Measurements from ENCODE around the gene RPS18. TPM values are rescaled to one million over a fixed set of nuclear protein-coding genes. Genes with fewer than 3 reads are reported as not detected.

Gene RPS18
- total and polyA plus RNA-seq, 9 of the 15 experiments (the other 6 are each of a cell fraction or from before 2014, with no cell fraction given), result 5,023 to 17,516 (median 8,131) TPM

DNA sequence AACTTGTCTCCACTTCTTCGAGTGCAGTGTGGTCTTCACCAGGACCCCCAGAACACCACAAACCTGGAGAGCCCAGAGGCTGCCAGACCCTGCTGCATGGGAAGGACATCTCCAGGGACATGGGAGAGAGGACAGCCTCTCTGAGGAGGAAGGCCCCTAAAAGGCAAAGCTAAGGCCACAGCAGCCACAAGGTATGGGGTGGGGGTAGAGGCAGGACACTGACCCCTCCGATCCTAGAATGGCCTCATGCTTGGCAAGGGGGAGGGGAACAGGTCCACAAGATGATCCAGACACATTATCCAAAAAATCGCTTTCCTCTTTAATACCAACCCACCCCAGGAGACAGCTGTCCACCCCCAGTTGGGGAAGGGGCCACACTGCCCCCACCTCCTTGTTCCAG lies 6.9 kb downstream of the RPS18 start:
- intact Hi-C loops (cut with micrococcal nuclease) (loop anchor here (10.0 kb wide), 1 partner anchor 296 kb away; no protein-coding TSS in a partner anchor), in situ Hi-C loops (cut with MboI) (loop anchor here (10.0 kb wide), 1 partner anchor 126 kb away; no protein-coding TSS in a partner anchor)
- POLR2A ChIA-PET, result interaction anchor here (1.0 to 8.1 kb wide), 4 partner anchors 11 to 38 kb away, joined by 3 to 90 read pairs (median 14); partner anchors contain the start of genes PFDN6, RGL2 and WDR46
- BruUV-seq (replicated peaks), result no TSS peak
- FAIRE-seq, result no peak
- peaks cover 27% of the 10 kb centered on the region for H3K79me2 ChIP-seq (ENCODE audit: control insufficient read depth, insufficient read depth, low read length)
- no peaks in the 10 kb centered on the region for H3K9me1 ChIP-seq (ENCODE audit: control insufficient read depth, insufficient read depth, low read length)
- peaks cover 30% of the 10 kb centered on the region for H4K20me1 ChIP-seq (replicated peaks; ENCODE audit: control insufficient read depth, insufficient read depth, low read length)
- H2AFZ ChIP-seq (ENCODE audit: low read depth, low read length), result no peak overlapping the region
- no peaks in the 10 kb centered on the region for H3K9me3 ChIP-seq (replicated peaks; ENCODE audit: control insufficient read depth, insufficient read depth, low read depth, low read length)
- DNase-seq (ENCODE audit: extremely low read depth in 1 of 4, low spot score in 3 of 4), result no peak
- H3K4me3 ChIP-seq, result no peak overlapping the region
- CTCF ChIA-PET (ENCODE audit: low intra/inter-chr PET ratio), result interaction anchor here (1.9 to 6.6 kb wide), 4 partner anchors 20 to 147 kb away, joined by 5 to 64 read pairs (median 18); partner anchors contain the start of gene RGL2
- WGBS (ENCODE audit: insufficient coverage, low coverage, missing lambda C conversion rate), result 80% methylated on average over 3 of the region's 3 CpGs
- no peaks in the 10 kb centered on the region for H3K27me3 ChIP-seq (ENCODE audit: control insufficient read depth in 2 of 2, insufficient read depth in 2 of 2, low read length in 2 of 2)
- ATAC-seq, result no peak
- no peak overlapping the region for H3K9ac ChIP-seq (ENCODE audit: insufficient read depth in 1 of 2, low read depth in 2 of 2, low read length in 2 of 2)
- peaks cover 34 to 39% of the 10 kb centered on the region in 2 experiments for H3K4me1 ChIP-seq (replicated peaks in 1 of 2; ENCODE audit: control insufficient read depth in 2 of 2, insufficient read depth in 2 of 2, low read length in 2 of 2)
- no peak overlapping the region for H3K4me2 ChIP-seq (ENCODE audit: insufficient read depth, low read length)
- H3K36me3 ChIP-seq (ENCODE audit: control insufficient read depth, insufficient read depth, low read length), result peaks cover 90% of the 10 kb centered on the region
- no peak overlapping the region; the same call in 2 of the 3 replicates for H3K27ac ChIP-seq (ENCODE audit: extremely low read depth, low read depth, low read length)
- TF ChIP-seq RBM14 (IDR thresholded peaks at IDR 0.05; ENCODE audit: borderline replicate concordance, insufficient read depth, low read depth, low read length) (no peak), PRMT5 (CRISPR knock-in tag; IDR thresholded peaks at IDR 0.05) (no peak), TEAD4 (IDR thresholded peaks at IDR 0.05; ENCODE audit: low read length) (no peak), TEAD4 (CRISPR knock-in tag; IDR thresholded peaks at IDR 0.05; ENCODE audit: borderline replicate concordance) (no peak), PHF8 (IDR thresholded peaks at IDR 0.05; ENCODE audit: borderline replicate concordance, low read length) (no peak), ZNF212 (CRISPR knock-in tag; IDR thresholded peaks at IDR 0.05) (no peak), MTA1 (IDR thresholded peaks at IDR 0.05; ENCODE audit: borderline replicate concordance) (no peak), RBM39 (optimal IDR thresholded peaks at IDR 0.05; ENCODE audit: low read depth, low read length) (no peak)
- TF ChIP-seq, protein P1, sequence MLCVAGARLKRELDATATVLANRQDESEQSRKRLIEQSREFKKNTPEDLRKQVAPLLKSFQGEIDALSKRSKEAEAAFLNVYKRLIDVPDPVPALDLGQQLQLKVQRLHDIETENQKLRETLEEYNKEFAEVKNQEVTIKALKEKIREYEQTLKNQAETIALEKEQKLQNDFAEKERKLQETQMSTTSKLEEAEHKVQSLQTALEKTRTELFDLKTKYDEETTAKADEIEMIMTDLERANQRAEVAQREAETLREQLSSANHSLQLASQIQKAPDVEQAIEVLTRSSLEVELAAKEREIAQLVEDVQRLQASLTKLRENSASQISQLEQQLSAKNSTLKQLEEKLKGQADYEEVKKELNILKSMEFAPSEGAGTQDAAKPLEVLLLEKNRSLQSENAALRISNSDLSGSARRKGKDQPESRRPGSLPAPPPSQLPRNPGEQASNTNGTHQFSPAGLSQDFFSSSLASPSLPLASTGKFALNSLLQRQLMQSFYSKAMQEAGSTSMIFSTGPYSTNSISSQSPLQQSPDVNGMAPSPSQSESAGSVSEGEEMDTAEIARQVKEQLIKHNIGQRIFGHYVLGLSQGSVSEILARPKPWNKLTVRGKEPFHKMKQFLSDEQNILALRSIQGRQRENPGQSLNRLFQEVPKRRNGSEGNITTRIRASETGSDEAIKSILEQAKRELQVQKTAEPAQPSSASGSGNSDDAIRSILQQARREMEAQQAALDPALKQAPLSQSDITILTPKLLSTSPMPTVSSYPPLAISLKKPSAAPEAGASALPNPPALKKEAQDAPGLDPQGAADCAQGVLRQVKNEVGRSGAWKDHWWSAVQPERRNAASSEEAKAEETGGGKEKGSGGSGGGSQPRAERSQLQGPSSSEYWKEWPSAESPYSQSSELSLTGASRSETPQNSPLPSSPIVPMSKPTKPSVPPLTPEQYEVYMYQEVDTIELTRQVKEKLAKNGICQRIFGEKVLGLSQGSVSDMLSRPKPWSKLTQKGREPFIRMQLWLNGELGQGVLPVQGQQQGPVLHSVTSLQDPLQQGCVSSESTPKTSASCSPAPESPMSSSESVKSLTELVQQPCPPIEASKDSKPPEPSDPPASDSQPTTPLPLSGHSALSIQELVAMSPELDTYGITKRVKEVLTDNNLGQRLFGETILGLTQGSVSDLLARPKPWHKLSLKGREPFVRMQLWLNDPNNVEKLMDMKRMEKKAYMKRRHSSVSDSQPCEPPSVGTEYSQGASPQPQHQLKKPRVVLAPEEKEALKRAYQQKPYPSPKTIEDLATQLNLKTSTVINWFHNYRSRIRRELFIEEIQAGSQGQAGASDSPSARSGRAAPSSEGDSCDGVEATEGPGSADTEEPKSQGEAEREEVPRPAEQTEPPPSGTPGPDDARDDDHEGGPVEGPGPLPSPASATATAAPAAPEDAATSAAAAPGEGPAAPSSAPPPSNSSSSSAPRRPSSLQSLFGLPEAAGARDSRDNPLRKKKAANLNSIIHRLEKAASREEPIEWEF (CRISPR knock-in tag; IDR thresholded peaks at IDR 0.05), result no peak
- TF ChIP-seq, protein P2, sequence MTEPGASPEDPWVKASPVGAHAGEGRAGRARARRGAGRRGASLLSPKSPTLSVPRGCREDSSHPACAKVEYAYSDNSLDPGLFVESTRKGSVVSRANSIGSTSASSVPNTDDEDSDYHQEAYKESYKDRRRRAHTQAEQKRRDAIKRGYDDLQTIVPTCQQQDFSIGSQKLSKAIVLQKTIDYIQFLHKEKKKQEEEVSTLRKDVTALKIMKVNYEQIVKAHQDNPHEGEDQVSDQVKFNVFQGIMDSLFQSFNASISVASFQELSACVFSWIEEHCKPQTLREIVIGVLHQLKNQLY (CRISPR knock-in tag; conservative IDR thresholded peaks at IDR 0.05), result no peak
- TF ChIP-seq, protein P3, sequence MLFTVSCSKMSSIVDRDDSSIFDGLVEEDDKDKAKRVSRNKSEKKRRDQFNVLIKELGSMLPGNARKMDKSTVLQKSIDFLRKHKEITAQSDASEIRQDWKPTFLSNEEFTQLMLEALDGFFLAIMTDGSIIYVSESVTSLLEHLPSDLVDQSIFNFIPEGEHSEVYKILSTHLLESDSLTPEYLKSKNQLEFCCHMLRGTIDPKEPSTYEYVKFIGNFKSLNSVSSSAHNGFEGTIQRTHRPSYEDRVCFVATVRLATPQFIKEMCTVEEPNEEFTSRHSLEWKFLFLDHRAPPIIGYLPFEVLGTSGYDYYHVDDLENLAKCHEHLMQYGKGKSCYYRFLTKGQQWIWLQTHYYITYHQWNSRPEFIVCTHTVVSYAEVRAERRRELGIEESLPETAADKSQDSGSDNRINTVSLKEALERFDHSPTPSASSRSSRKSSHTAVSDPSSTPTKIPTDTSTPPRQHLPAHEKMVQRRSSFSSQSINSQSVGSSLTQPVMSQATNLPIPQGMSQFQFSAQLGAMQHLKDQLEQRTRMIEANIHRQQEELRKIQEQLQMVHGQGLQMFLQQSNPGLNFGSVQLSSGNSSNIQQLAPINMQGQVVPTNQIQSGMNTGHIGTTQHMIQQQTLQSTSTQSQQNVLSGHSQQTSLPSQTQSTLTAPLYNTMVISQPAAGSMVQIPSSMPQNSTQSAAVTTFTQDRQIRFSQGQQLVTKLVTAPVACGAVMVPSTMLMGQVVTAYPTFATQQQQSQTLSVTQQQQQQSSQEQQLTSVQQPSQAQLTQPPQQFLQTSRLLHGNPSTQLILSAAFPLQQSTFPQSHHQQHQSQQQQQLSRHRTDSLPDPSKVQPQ (CRISPR knock-in tag; IDR thresholded peaks at IDR 0.05; ENCODE audit: borderline replicate concordance), result no peak
- TF ChIP-seq, protein P4, sequence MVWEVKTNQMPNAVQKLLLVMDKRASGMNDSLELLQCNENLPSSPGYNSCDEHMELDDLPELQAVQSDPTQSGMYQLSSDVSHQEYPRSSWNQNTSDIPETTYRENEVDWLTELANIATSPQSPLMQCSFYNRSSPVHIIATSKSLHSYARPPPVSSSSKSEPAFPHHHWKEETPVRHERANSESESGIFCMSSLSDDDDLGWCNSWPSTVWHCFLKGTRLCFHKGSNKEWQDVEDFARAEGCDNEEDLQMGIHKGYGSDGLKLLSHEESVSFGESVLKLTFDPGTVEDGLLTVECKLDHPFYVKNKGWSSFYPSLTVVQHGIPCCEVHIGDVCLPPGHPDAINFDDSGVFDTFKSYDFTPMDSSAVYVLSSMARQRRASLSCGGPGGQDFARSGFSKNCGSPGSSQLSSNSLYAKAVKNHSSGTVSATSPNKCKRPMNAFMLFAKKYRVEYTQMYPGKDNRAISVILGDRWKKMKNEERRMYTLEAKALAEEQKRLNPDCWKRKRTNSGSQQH (CRISPR knock-in tag; IDR thresholded peaks at IDR 0.05), result no peak

Measured in K562 (cell line).